HG03469 (cell line): Measurements from ENCODE around the gene SPTBN2.

Source experiments
- ATAC-seq: cut with Tn5 transposase; IDR thresholded peaks from one replicate; pipeline ENCODE4 v1.9.1; 2021; ENCODE audit warnings: mild to moderate bottlenecking, moderate library complexity, moderate number of reproducible peaks; ENCODE audit not compliant: unreplicated experiment

Gene SPTBN2

GRCh38 chr11:66728693-66729385 is at the start of gene SPTBN2:
SPTBN2 (minus strand) TSS chr11:66729216; CDS start chr11:66721240, 7,976 bp downstream.
- ATAC-seq: no peak

DNA sequence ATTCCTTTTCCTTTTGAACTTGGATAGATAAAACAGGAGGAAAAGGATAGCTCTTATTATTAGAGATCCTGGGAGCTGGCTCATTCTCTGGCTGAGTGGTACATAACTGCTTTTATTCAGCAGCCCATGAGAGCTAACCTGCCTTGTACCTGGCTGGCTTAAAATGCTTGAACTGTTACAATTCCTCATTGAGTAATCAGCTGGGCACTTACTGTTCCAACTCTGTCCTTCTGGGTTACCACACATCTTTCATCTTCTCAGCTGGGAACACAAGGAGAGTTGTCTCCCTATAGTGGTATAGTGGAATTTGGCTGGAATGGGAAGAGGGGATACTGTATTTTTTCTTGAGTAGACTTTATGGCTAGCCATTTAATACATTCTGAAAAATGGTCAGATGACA is 39.8 kb upstream of the SPTBN2 start:
- ATAC-seq: no peak

- no peak for ATAC-seq
Observed at GRCh38 chr11:66768088-66768521, 39.1 kb upstream of the SPTBN2 start.

- ATAC-seq: no peak
Observed at GRCh38 chr11:66767666-66768065, 38.6 kb upstream of the SPTBN2 start.

GRCh38 chr11:66766681-66767080 is 37.7 kb upstream of the SPTBN2 start:
- ATAC-seq: no peak

DNA sequence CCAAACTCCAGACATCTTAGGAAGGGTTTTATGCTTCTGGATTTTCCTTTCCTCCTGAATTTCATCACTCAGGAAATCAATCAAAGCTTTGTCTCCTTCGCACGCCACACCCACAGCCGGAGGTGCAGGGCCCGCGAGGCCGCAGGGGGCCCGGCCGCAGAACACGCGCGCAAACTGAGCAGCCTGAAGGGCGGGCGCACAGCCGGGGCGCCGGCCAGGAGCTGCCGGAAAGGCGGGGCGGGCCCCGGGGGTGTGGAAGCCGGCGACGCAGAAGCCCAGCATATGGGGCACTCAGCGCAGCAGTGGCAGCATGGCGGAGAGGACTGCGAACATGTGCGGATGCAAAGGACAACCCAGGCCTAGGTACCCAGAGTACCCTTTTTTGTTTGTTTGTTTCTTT is 33.1 kb upstream of the SPTBN2 start:
- ATAC-seq: no peak

- no peak for ATAC-seq
Observed at GRCh38 chr11:66752148-66752547, 23.1 kb upstream of the SPTBN2 start.

GRCh38 chr11:66749091-66749490 is 20.1 kb upstream of the SPTBN2 start:
- ATAC-seq: no peak

- ATAC-seq: no peak
Observed at GRCh38 chr11:66747480-66747879, 18.5 kb upstream of the SPTBN2 start.

DNA sequence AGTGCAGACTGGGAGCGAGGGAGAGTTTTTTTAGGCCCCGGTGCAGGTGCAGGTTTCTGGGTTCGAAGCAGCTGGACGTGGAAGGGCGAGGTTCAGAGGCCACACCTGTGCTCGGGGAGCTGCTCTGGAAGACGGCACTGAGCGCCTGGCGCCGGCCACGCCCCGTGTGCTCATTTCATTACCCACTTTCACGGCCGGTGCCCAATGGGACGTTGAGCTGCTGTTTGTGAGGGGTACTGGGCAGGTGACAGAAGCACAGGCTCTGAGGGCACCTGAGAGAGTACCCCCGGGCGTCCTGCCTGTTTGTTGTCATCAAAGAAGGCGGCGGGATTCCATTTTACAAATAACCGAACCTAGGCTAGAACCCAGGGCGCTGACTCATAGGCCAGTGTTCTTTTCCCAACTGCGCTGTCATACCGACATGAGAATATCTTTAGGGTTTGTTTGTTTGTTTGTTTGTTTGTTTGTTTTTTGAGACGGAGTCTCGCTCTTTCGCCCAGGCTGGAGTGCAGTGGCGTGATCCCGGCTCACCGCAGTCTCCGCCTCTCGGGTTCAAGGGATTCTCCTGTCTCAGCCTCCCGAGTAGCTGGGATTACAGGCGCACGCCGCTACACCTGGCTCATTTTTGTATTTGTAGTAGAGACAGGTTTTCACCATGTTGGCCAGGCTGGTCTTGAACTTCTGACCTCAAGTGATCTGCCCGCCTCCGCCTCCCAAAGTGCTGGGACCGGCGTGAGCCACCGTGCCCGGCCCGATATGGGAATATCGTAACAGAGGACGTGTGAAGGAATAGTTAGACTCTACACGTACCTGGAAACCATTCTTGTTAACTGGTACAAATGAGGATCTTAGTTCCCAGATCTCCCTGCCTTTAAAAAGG is 16.6 kb upstream of the SPTBN2 start:
- ATAC-seq: no peak

- peak; percentile 41 for ATAC-seq
Observed at GRCh38 chr11:66744485-66745355, 15.7 kb upstream of the SPTBN2 start.

DNA sequence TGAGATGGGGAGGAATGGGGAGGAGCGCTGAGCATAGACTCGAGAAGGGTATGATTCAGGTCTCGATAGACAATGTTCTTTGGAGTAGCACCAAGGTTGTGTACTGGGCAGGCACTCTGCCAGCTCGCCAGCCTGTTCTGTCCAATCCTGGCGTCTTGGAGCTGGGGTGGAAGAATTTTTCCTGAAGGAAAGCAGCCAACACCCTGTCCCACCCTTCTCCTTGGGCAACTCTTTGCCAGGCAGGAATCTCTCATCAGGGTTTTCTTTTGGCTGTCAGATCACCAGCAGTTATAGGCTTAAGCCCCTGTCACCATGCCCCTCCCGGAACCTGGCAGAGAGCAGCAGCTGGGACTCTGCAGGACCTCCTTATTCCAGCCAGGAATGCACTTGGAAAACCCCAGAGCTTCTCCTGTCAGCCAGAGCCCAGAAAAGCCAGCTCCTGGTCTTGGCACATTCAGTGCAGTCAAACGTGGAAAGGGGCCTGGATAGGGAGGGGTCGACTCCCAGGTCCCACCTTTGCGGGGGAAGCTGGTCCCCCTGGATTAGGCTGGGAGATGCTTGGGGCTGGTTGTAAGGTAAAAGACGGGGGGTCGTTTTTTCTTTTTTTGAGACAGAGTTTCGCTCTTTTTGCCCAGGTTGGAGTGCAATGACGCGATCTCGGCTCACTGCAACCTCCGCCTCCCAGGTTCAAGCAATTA is 14.4 kb upstream of the SPTBN2 start:
- ATAC-seq: no peak

- ATAC-seq: no peak
Observed at GRCh38 chr11:66741153-66741552, 12.1 kb upstream of the SPTBN2 start.

DNA sequence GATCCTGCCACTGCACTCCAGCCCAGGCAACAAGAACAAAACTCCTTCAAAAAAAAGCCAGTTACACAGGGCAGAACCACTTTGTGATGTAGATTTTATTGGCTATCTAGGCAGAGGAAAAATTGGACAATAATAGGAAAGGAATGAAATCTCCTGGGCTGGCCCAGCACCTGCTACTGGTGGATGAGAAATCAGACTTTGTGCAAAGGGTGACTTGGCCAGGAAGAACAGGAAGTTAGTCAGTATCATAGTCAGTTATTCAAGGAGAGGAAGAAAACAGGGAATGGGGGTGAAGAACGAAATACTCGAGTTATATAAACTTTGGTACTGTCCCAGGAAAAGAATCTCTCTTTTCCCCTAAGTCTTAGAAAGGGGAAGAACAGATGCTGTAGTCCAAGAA is 11.0 kb upstream of the SPTBN2 start:
- no peak for ATAC-seq

DNA sequence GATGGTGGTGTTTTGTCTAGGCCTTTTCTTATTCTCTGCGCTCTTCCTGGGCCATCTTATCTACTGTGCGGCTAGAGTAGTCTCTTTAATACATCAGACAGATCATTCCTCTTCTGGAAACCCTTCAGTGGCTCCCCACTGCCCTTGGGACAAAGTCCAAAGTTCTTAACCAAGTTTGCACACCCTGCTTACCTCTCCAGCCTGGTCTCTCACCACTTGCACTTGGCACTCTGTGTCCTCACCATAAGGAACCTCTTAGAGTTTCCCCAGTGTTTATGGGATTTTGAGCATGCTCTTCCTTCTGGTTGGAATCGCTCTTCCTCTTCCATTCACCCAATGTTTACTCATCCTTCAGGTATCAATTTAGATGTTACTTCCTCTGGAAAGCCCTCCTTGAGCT is 5.2 kb upstream of the SPTBN2 start:
- no peak for ATAC-seq

DNA sequence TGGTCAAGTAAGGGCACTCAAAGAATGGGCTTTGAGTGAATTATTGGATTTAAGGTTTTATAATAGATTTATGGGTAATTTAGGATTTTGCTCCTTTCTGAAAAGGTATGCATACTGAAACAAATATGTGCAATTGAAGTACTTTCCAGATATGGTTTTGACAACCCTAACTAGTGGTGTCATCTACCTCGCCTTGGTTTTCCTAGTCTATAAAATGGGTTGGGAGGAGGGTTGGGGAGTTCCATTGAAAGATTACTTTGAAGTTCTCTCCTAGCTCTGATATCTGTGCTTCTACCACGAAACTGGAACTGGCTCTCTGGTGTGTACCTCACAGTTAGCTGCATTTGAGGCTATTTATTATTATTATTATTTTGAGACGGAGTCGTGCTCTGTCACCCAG is 431 bp upstream of the SPTBN2 start:
- no peak for ATAC-seq

GRCh38 chr11:66728038-66728692 is 851 bp downstream of the SPTBN2 start:
- no peak for ATAC-seq

DNA sequence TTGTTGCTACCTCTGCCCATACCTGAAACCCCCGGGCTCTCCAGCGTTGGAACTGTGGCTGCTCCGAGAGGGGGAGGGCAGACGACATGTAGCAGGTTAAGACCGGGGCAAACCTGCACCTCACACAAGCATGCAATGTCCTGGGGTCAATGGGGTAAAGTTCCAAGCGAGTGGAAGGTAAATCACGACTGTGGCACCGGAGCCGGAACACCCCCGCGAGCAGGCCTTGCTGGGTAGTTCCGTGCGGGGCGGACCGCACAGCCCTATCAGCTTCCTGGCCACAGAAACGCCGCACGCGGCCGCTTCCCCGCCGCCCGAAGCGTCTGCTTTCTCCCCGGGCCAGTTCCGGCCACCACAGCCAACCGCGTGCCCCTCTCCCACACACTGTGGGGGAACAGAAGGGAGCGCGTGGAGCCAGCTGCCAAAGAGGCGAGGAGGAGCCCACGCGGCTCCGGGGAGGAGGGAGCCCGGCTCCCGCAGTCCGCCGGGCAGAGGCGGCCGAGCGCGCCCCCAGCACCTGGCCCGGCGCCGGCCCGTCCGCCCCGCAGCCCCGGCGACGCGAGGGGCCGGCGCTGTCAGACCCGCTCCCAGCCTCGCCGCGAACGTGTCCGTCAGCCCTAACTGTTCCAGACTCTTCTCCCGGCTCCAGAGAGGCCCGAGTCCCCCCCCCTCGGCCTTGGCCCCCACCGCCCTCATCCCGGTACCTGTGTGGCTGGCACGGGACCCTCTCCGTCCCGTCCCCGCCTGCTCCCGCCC is 1.6 kb downstream of the SPTBN2 start:
- ATAC-seq: no peak

DNA sequence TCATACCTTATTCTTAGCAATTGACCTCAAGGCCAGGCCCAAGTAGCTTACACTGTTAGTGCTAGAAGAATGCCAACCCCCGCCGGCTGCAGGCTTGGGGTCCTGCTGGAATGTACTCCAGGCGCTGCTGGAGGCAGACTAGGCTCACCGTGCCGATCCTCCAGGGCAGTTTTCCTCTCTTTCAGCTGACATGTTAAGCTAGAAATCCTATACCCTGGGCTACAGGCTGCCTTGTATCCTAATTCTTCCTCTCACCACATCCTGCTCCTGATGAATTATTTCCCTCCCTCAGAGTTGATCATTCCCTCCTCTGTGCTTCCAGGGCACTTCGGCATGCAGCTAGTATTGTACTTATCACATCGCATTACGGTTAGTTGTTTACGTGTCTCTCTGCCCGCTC is 3.4 kb downstream of the SPTBN2 start:
- ATAC-seq: no peak
